ENCODE results near the gene SOX14. TPM values are rescaled to one million over a fixed set of nuclear protein-coding genes. Genes with fewer than 3 reads are reported as not detected.

Gene SOX14
- total and polyA plus RNA-seq, 8 donors = not detected

- DNase-seq (no peak), ATAC-seq (peak; percentile 92)
- Histone ChIP-seq H3K27ac (no peak overlapping the region), H3K27me3 (no peaks in the 10 kb centered on the region), H3K4me3 (no peak overlapping the region), H3K9me3 (no peaks in the 10 kb centered on the region), H3K36me3 (no peaks in the 10 kb centered on the region), H3K4me1 (no peaks in the 10 kb centered on the region)
- TF ChIP-seq CTCF (IDR thresholded peaks at IDR 0.05) = peak in 1 of 2 donors; percentile 43
- intact Hi-C loops (cut with DNase I) = no loop called here
These were observed 28.6 kb downstream of the SOX14 start for GRCh38 chr3:137792626-137793271.

GRCh38 chr3:137796993-137797392, 32.9 kb downstream of the SOX14 start:
- DNase-seq (no peak), ATAC-seq (no peak)
- Histone ChIP-seq H3K4me3 (no peak overlapping the region), H3K4me1 (no peaks in the 10 kb centered on the region), H3K9me3 (no peaks in the 10 kb centered on the region), H3K27ac (no peak overlapping the region), H3K36me3 (no peaks in the 10 kb centered on the region), H3K27me3 (no peaks in the 10 kb centered on the region)
- TF ChIP-seq CTCF (IDR thresholded peaks at IDR 0.05) = no peak
- intact Hi-C loops (cut with DNase I) = no loop called here

- no peaks in the 10 kb centered on the region for H3K27me3 ChIP-seq
- no peak overlapping the region for H3K4me3 ChIP-seq
- H3K4me1 ChIP-seq = no peaks in the 10 kb centered on the region
- intact Hi-C loops (cut with DNase I) = no loop called here
- ATAC-seq = no peak
- TF ChIP-seq CTCF (IDR thresholded peaks at IDR 0.05) = no peak
- DNase-seq = no peak
- no peak overlapping the region for H3K27ac ChIP-seq
- no peaks in the 10 kb centered on the region for H3K9me3 ChIP-seq
- no peaks in the 10 kb centered on the region for H3K36me3 ChIP-seq
These were observed 39.1 kb downstream of the SOX14 start for GRCh38 chr3:137803215-137803614.

GRCh38 chr3:137807998-137808397, 43.9 kb downstream of the SOX14 start:
- H3K36me3 ChIP-seq = no peaks in the 10 kb centered on the region
- H3K27ac ChIP-seq = no peak overlapping the region
- no peaks in the 10 kb centered on the region for H3K9me3 ChIP-seq
- H3K27me3 ChIP-seq = no peaks in the 10 kb centered on the region
- DNase-seq (no peak), ATAC-seq (no peak)
- no peak for TF ChIP-seq CTCF (IDR thresholded peaks at IDR 0.05)
- intact Hi-C loops (cut with DNase I) = no loop called here
- no peaks in the 10 kb centered on the region for H3K4me1 ChIP-seq
- no peak overlapping the region for H3K4me3 ChIP-seq

GRCh38 chr3:137809509-137809908, 45.4 kb downstream of the SOX14 start:
- intact Hi-C loops (cut with DNase I) = no loop called here
- H3K36me3 ChIP-seq = no peaks in the 10 kb centered on the region
- TF ChIP-seq CTCF (IDR thresholded peaks at IDR 0.05) = no peak
- H3K4me1 ChIP-seq = no peaks in the 10 kb centered on the region
- no peak overlapping the region for H3K4me3 ChIP-seq
- DNase-seq (no peak), ATAC-seq (no peak)
- H3K27ac ChIP-seq = no peak overlapping the region
- no peaks in the 10 kb centered on the region for H3K27me3 ChIP-seq
- no peaks in the 10 kb centered on the region for H3K9me3 ChIP-seq

Measured in left lung (tissue), 10 donors.